ACHN (cell line): Measurements from ENCODE around the gene ADGRL1.
"Not testable (repeated sequence)": the region's sequence is repeated elsewhere in the genome, so short reads cannot be mapped to it uniquely, and the experiment has no call there.

Source experiments
- DNase-seq: peaks from one replicate; pipeline ENCODE4 v3.0.0-alpha.2; 2015
- in situ Hi-C: cut with HindIII; loops from 2 replicates; pipeline ENCODE4 v1.10.0; 2017; ENCODE audit warnings: low sequenced_read_pairs, low pct_ligation_motif_present, low pct_unique_long_range_greater_than_20kb

ADGRL1 gene

GRCh38 chr19:14198384-14199376, 7.3 kb downstream of the ADGRL1 start:
- DNase-seq = no peak
- in situ Hi-C loops = no loop called here

DNA sequence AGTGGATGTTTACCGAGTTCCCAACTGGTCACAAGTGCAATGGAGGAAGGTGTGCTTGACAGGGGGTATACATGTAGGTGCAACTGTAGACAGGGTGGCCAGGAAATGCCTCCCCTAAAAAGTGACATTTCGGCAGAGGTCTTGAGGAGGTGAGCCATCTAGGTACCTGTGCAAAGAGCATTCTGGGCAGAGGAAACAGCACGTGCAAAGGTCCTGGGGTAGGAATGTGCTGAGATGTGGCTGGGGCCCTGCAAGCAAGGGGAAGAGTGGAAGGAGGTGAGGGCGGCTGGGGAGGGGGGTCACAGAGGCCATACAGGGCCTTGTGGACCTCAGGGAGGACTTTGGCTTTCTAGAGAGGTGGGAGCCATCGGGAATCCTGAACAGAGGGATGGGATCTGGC, 8.1 kb downstream of the ADGRL1 start:
- DNase-seq = no peak
- in situ Hi-C loops = no loop called here

- DNase-seq, in situ Hi-C loops: not testable (repeated sequence)
Measured at GRCh38 chr19:14197288-14197687, 8.7 kb downstream of the ADGRL1 start.

- peak; percentile 54 for DNase-seq
- in situ Hi-C loops = not testable (repeated sequence)
Measured at GRCh38 chr19:14196105-14196504, 9.9 kb downstream of the ADGRL1 start.

GRCh38 chr19:14195216-14195615, 10.8 kb downstream of the ADGRL1 start:
- not testable (repeated sequence) for DNase-seq

GRCh38 chr19:14189415-14189814, 16.6 kb downstream of the ADGRL1 start:
- no peak for DNase-seq
- in situ Hi-C loops = no loop called here

More at GRCh38 chr19:14195216-14195615, 10.8 kb downstream of the ADGRL1 start:
- in situ Hi-C loops = not testable (repeated sequence)

DNA sequence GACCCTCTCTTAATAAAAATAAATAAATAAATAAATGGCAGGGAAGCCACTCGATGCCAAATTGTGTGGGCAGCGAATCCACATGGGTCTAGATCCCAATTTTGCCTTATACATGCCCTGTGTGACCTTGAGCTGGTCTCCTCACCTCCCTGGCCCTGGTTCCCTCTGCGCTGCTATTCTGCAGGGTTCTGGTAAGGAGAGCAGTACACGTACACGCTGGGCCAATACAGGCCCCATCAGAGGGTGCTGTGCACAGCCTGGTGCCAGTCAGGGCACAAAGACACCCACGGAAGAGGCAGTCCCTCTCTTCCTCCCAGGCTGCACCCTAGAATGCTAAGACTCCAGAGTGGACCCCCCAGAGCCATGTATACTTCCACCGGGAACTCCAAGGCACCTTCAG, 17.9 kb downstream of the ADGRL1 start:
- in situ Hi-C loops, DNase-seq: not testable (repeated sequence)

GRCh38 chr19:14187561-14187960, 18.4 kb downstream of the ADGRL1 start:
- in situ Hi-C loops = no loop called here

DNA sequence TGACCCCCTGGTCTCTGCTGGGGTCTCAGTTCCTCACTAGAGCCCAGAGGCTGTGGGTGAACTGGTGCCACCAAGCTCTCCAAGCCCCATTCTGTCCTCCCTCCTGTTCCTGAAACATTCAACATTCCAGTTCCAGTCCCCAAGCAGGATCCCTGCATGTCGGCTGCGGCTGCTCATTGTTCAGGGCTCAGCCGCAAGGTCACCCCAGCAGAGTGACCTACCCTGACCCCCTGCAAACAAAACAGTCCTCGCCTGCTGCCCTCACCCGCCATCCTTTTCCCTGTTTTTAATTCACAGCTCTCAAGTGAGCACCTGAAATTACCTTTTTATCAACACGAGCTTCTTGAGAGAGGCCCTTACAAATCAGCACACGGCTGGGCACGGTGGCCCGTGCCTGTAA, 19.3 kb downstream of the ADGRL1 start:
- in situ Hi-C loops, DNase-seq: not testable (repeated sequence)

More at GRCh38 chr19:14187561-14187960, 18.4 kb downstream of the ADGRL1 start:
- no peak for DNase-seq

DNA sequence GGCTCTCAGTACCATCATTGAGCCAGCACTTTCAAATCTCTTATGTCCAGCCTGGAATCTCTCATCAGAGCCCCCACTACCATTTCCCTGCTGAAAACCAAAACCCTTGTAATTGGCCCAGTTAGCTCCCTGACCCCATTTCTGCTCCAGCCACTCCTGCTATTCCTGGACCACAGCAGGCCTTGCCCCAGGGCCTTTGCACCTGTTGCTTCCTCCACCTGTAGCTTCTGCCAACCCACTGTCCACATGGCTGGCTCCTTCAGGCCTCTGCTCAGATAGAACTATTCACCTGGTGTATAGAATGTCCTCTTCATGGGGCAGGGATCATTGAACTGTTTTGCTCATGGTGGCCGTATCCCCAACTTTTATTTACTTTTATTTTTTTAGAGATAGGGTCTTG, 20.3 kb downstream of the ADGRL1 start:
- in situ Hi-C loops, DNase-seq: not testable (repeated sequence)

DNA sequence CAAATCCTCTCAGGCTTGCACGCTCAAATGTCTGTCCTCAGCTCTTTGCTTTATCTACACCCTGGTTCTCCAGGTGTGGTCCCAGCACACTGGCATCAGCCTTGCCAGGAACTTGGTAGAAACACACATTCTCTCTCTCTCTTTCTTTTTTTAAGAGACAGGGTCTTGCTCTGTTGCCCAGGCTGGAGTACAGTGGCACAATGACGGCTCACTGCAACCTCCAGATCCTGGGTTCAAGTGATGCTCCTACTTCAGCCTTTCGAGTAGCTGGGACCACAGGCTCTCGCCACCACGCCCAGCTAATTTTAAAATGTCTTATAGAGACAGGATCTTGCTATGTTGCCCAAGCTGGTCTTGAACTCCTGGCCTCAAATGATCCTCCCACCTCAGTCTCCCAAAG, 20.8 kb downstream of the ADGRL1 start:
- in situ Hi-C loops = no loop called here
- DNase-seq = no peak

DNA sequence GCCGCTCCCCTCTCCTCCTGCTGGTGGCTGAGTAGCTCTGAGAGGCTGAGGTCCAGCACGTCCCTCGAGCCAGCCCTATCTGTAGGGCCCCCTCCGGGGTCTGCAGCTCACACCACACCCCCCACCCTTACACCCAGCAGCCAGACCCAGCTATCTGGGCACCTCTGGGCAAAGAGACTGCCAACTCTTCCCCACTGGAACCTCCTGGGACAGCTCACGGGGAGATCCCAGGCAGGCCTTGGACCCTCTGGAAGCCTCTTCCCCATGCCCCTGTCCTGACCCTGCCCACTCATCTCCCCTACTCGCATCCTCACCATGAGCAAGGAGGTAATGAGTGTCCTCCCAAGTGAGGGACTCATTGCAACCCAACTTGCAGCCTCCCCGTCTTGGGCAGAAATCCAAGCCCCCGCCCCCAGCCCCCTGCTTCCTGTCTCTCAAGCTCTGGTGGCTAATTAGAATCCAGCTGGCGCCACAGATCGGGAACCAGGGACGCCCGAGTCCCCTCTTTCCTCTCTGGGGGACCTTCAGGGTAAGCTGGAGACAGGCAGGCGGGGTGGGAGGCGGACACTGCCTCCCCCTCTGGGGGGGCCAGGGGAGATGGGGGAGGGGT, 22.1 kb downstream of the ADGRL1 start:
- no peak for DNase-seq
- in situ Hi-C loops = no loop called here

DNA sequence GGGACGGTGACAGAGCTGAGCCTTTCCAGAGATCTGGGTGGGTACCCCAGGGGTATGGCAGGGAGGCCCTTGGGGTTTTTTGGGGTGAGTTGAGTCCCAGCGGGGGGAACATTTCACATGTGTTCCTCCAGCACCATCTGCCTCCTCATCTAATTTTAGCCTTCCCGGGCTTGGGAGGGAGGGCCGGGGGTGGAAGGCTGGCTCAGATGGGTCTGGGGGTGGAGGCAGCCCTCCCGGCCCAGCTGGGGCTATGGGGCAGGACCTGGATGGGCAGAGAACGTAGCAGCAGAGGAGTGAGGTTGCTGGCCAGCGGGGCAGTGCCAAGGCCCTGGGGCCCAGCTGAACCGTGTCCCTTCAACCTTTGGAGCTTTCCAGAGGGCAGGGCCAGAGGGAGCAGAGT, 23.5 kb downstream of the ADGRL1 start:
- DNase-seq = no peak
- in situ Hi-C loops = no loop called here

- in situ Hi-C loops = no loop called here
- DNase-seq = no peak
Measured at GRCh38 chr19:14181906-14182305, 24.1 kb downstream of the ADGRL1 start.

GRCh38 chr19:14181199-14181598, 24.8 kb downstream of the ADGRL1 start:
- DNase-seq, in situ Hi-C loops: not testable (repeated sequence)

GRCh38 chr19:14177496-14178074, 28.4 kb downstream of the ADGRL1 start:
- DNase-seq = no peak
- in situ Hi-C loops = no loop called here

- in situ Hi-C loops = no loop called here
Measured at GRCh38 chr19:14175351-14175792, 30.6 kb downstream of the ADGRL1 start.

DNA sequence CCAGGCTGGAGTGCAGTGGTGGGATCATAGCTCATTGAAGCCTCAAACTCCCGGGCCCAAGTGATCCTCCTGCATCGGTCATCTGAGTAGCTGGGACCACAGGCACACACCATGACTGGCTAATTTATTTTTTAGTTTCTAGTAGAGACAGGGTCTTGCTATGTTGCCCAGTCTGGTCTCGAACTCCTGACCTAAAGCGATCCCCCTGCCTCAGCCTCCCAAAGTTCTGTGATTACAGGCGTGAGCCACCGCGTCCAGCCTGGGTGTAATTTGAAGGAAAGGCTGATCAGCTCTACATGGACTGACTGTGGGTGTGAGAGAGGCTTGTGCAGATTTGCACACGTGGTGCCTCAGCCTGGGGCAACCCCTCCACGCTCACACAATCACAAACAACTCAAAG, 31.1 kb downstream of the ADGRL1 start:
- DNase-seq = no peak
- in situ Hi-C loops = no loop called here

More at GRCh38 chr19:14175351-14175792, 30.6 kb downstream of the ADGRL1 start:
- no peak for DNase-seq

DNA sequence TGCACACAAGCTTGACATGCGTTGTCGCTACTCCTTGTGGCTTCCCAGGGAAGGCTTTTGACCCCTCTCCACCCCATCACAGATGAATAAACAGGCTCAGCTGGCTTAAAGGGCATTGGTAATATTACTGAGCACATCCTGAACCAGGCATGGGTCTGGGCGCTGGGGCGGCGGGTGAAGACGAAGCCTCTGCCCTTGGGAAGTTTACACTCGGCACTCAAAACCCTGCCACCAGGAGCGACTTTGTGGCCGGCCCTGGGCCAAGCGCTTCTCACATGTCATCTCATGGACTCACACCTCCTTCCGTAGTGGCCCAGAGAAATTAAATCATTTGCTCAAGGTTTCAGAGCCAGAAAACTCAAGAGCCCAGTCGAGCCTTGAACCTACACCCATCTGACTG, 37.0 kb downstream of the ADGRL1 start:
- DNase-seq = no peak

More for the DNA sequence above, 37.0 kb downstream of the ADGRL1 start:
- in situ Hi-C loops = no loop called here
